GM06990 (cell line): ENCODE measurements around the gene CDC7.

Experiments used
- DNase-seq: peaks from one replicate; pipeline ENCODE4 v3.0.0-alpha.2; 2011; ENCODE audit not compliant: insufficient read length; ENCODE audit errors: extremely low read depth
- H3K27me3 ChIP-seq: replicated peaks from 2 replicates; pipeline ENCODE4 v1.6.0; 2011; ENCODE audit warnings: low read length; ENCODE audit not compliant: control insufficient read depth, insufficient read depth
- H3K36me3 ChIP-seq: 2 replicates; pipeline ENCODE4 v1.5.1; 2011; ENCODE audit warnings: low read length; ENCODE audit not compliant: control insufficient read depth, insufficient read depth
- H3K4me3 ChIP-seq: replicated peaks from 2 replicates; pipeline ENCODE4 v1.5.1; 2011; ENCODE audit warnings: low read depth, mild to moderate bottlenecking, control low read depth, low read length
- CTCF ChIP-seq: IDR thresholded peaks from 2 replicates; pipeline ENCODE4 v1.5.1; 2011; ENCODE audit warnings: low read length, control low read depth, mild to moderate bottlenecking, inconsistent platforms; ENCODE audit not compliant: insufficient read depth, poor library complexity, severe bottlenecking

The CDC7 gene

GRCh38 chr1:91487469-91487868, 13.2 kb upstream of the CDC7 start:
- Histone ChIP-seq H3K36me3 (no peaks in the 10 kb centered on the region), H3K27me3 (no peaks in the 10 kb centered on the region), H3K4me3 (no peak overlapping the region)
- no peak for TF ChIP-seq CTCF
- no peak for DNase-seq

- DNase-seq, result no peak
- no peaks in the 10 kb centered on the region for H3K27me3 ChIP-seq
- H3K36me3 ChIP-seq, result no peaks in the 10 kb centered on the region
- no peak for TF ChIP-seq CTCF
- H3K4me3 ChIP-seq, result no peak overlapping the region
These were observed 10.2 kb upstream of the CDC7 start for GRCh38 chr1:91490501-91490900.

GRCh38 chr1:91498035-91498434, 2.6 kb upstream of the CDC7 start:
- no peak for TF ChIP-seq CTCF

DNA sequence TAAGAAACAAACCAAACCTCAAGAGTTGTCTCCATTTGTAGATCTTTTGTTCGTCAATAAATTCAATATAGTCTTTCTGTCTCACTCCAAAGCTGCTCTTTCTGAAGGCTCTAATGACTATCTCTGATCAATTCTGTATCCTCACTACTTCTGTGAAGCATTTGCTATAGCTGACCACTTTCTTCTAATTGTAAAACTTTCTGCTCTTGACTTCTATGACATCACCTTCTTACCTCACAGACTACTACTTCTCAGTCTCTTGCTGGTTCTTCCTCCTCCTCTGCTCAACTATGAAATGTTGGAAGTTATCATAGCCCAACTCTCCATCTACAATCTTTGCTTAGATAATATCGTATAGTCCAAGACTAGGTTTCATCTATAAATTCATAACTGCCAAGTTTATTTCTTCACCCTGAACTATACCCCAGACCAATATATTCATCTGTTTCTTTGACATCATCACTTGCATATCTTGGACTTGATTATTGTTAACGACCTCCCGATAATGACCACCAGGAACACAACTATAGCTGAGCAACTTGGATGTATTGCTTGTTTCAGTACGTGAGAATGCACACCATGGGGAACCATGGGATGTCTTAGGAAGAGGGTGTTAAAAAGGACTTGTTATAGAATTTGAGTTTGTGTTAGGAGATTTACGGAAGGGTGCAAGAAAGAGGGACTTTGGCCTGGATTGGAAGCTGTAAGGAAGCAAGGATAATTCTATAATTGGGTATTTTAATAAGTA, 2.0 kb upstream of the CDC7 start:
- Histone ChIP-seq H3K36me3 (no peaks in the 10 kb centered on the region), H3K4me3 (no peak overlapping the region), H3K27me3 (no peaks in the 10 kb centered on the region)
- no peak for TF ChIP-seq CTCF
- DNase-seq, result no peak

More at GRCh38 chr1:91498035-91498434, 2.6 kb upstream of the CDC7 start:
- Histone ChIP-seq H3K36me3 (no peaks in the 10 kb centered on the region), H3K4me3 (no peak overlapping the region), H3K27me3 (no peaks in the 10 kb centered on the region)
- DNase-seq, result no peak

- TF ChIP-seq CTCF, result no peak
- no peaks in the 10 kb centered on the region for H3K27me3 ChIP-seq
- DNase-seq, result no peak
- H3K4me3 ChIP-seq, result no peak overlapping the region
- no peaks in the 10 kb centered on the region for H3K36me3 ChIP-seq
These were observed 1.3 kb upstream of the CDC7 start for GRCh38 chr1:91499346-91499745.
